ENCODE data around the gene CCDC148.
"Not testable (repeated sequence)": the region's sequence is repeated elsewhere in the genome, so short reads cannot be mapped to it uniquely, and the experiment has no call there.

Gene CCDC148

DNA sequence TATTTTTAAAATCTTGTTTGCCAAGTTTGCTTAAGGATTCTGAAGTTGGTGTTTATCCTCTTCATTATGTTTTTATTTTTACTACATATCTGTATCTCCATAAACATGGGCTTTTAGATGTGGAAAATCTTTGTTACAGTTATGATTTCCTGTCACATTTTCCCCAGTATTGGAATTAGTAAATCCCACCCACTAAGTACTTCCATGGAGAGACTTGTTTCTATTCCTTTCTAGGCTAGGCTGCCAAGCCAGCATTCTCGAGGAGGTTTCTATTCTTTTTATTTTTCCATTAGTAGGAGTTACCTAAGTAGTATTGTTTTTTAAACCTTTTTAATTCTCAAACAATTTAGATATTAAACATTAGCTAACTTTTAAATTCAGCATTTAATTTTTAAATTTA lies 22.3 kb upstream of the CCDC148 start:
- TF ChIP-seq, protein P1, sequence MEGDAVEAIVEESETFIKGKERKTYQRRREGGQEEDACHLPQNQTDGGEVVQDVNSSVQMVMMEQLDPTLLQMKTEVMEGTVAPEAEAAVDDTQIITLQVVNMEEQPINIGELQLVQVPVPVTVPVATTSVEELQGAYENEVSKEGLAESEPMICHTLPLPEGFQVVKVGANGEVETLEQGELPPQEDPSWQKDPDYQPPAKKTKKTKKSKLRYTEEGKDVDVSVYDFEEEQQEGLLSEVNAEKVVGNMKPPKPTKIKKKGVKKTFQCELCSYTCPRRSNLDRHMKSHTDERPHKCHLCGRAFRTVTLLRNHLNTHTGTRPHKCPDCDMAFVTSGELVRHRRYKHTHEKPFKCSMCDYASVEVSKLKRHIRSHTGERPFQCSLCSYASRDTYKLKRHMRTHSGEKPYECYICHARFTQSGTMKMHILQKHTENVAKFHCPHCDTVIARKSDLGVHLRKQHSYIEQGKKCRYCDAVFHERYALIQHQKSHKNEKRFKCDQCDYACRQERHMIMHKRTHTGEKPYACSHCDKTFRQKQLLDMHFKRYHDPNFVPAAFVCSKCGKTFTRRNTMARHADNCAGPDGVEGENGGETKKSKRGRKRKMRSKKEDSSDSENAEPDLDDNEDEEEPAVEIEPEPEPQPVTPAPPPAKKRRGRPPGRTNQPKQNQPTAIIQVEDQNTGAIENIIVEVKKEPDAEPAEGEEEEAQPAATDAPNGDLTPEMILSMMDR (IDR thresholded peaks at IDR 0.05), result no peak
- no peak overlapping the region for H3K4me3 ChIP-seq (ENCODE audit: low read depth, low read length)
- H3K4me2 ChIP-seq (ENCODE audit: low read length), result no peak overlapping the region
- H3K27me3 ChIP-seq (ENCODE audit: control insufficient read depth, insufficient read depth, low read length), result no peaks in the 10 kb centered on the region
- H3K9me3 ChIP-seq (ENCODE audit: control insufficient read depth, low read length), result no peaks in the 10 kb centered on the region
- H3K4me1 ChIP-seq, result no peaks in the 10 kb centered on the region
- H2AFZ ChIP-seq, result no peak overlapping the region
- no peaks in the 10 kb centered on the region for H3K36me3 ChIP-seq (ENCODE audit: control insufficient read depth, insufficient read depth, low read length)
- peaks cover 15% of the 10 kb centered on the region for H3K79me2 ChIP-seq
- H3K9ac ChIP-seq, result no peak overlapping the region
- no peak overlapping the region for H3K27ac ChIP-seq

DNA sequence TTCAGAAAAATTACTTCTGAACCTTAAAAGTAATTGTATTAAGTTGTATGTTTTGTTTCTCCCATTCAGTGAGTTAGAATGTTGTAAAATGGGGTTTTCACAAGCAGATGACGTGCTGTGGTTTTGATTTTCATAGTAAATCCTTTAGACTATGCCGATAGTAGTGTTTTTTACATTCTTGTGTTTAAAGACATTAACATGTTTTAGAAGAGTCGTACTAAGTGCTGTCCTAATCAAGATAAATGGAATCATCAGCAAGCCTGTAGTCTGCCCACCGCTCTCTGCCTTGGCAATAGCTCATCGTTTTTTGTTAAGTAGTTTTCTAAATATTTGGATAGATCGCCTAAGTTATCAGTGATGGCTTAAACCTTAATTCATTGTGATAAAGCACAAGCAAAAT lies 21.7 kb upstream of the CCDC148 start:
- no peak overlapping the region for H2AFZ ChIP-seq
- H3K36me3 ChIP-seq (ENCODE audit: control insufficient read depth, insufficient read depth, low read length), result no peaks in the 10 kb centered on the region
- TF ChIP-seq, protein P1 (IDR thresholded peaks at IDR 0.05), result no peak
- H3K4me3 ChIP-seq (ENCODE audit: low read depth, low read length), result no peak overlapping the region
- no peaks in the 10 kb centered on the region for H3K9me3 ChIP-seq (ENCODE audit: control insufficient read depth, low read length)
- H3K79me2 ChIP-seq, result peaks cover 13% of the 10 kb centered on the region
- no peak overlapping the region for H3K9ac ChIP-seq
- no peak overlapping the region for H3K4me2 ChIP-seq (ENCODE audit: low read length)
- H3K27me3 ChIP-seq (ENCODE audit: control insufficient read depth, insufficient read depth, low read length), result no peaks in the 10 kb centered on the region
- no peak overlapping the region for H3K27ac ChIP-seq
- no peaks in the 10 kb centered on the region for H3K4me1 ChIP-seq

DNA sequence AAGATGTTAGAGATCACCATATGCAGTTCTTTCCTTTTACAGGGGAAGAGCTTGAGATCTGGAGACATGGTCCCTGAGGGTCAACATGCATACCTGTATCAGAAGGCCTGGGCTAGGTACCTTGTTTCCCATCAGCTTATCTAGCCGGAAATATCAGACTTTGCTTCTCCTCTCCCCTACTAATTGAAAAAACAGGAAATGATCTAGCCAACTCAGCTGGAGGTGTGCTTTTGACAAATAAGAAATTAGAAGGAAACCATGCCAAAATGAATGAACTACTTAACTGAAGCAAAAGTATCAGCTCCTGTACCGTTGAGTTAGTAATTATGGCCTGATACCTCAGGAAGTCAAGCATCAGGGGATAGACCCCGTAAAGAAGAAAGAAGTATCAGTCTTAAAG lies 20.6 kb upstream of the CCDC148 start:
- peaks cover 12% of the 10 kb centered on the region for H3K79me2 ChIP-seq
- H3K4me3 ChIP-seq (ENCODE audit: low read depth, low read length), result no peak overlapping the region
- no peaks in the 10 kb centered on the region for H3K4me1 ChIP-seq
- no peak overlapping the region for H3K27ac ChIP-seq
- H3K27me3 ChIP-seq (ENCODE audit: control insufficient read depth, insufficient read depth, low read length), result no peaks in the 10 kb centered on the region
- TF ChIP-seq, protein P1 (IDR thresholded peaks at IDR 0.05), result no peak
- no peaks in the 10 kb centered on the region for H3K36me3 ChIP-seq (ENCODE audit: control insufficient read depth, insufficient read depth, low read length)
- H3K9me3 ChIP-seq (ENCODE audit: control insufficient read depth, low read length), result no peaks in the 10 kb centered on the region
- H2AFZ ChIP-seq, result no peak overlapping the region
- no peak overlapping the region for H3K9ac ChIP-seq
- no peak overlapping the region for H3K4me2 ChIP-seq (ENCODE audit: low read length)

DNA sequence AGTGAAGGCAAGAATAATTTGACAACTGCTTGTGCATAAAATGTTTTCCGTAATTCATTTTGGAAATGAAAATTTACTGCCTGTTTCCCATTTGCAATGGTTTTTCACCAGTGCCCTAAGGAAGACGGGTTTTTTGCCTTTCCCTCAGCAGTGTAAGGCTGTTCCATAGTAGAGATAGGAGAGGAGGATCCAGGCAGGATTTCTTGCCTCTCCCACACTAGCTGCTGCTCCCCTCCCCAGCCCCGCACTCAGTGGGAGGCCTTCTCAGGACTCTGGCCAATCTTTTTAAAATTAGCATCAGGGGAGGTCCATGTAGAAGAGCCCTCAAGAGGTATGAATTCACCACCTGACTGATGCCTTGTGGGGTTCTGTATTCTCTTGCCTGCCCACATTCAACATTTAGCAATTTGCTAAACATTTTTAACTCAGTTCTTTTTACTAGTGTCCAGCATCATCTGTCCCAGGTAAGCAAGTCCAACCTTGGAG lies 18.0 kb upstream of the CCDC148 start:
- not testable (repeated sequence) for H3K4me1 ChIP-seq; H3K27me3 ChIP-seq (ENCODE audit: control insufficient read depth, insufficient read depth, low read length); H3K9ac ChIP-seq; H2AFZ ChIP-seq; H3K4me3 ChIP-seq (ENCODE audit: low read depth, low read length); H3K27ac ChIP-seq; H3K9me3 ChIP-seq (ENCODE audit: control insufficient read depth, low read length); H3K4me2 ChIP-seq (ENCODE audit: low read length); H3K36me3 ChIP-seq (ENCODE audit: control insufficient read depth, insufficient read depth, low read length)
- peaks cover 11% of the 10 kb centered on the region for H3K79me2 ChIP-seq

DNA sequence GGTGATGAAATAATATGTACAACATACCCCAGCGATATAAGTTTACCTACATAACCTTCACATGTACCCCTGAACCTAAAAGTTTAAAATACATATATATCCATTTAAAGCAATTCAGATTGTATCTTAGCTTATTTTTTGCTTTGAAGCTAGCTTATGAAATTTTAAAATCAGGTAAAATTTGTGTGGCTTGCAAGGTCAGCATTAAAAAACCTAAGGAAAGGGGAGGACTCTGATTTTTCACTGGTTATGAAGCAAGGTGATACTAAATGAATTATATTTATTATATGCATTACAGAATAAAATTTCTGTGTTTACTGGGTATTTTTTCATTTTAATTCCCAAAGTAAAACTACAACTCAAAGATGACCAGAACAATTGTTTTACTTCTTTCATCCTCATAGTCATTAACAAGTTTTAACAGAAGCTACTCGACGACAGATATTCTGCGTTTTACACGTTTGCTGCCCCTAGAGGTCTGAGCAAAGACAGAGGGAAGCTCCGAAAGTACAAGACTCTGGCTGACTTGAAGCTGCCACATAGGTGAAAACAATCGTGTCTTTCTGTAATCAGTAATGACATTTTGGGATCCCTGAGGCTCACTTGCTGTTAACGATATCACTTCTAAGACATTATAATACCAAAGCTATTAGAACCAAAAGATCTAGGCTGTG lies 17.3 kb upstream of the CCDC148 start:
- TF ChIP-seq, protein P1 (IDR thresholded peaks at IDR 0.05), result no peak
- no peak overlapping the region for H2AFZ ChIP-seq
- peaks cover 15% of the 10 kb centered on the region for H3K79me2 ChIP-seq
- no peak overlapping the region for H3K27ac ChIP-seq
- H3K36me3 ChIP-seq (ENCODE audit: control insufficient read depth, insufficient read depth, low read length), result no peaks in the 10 kb centered on the region
- no peaks in the 10 kb centered on the region for H3K27me3 ChIP-seq (ENCODE audit: control insufficient read depth, insufficient read depth, low read length)
- H3K4me2 ChIP-seq (ENCODE audit: low read length), result no peak overlapping the region
- no peaks in the 10 kb centered on the region for H3K9me3 ChIP-seq (ENCODE audit: control insufficient read depth, low read length)
- H3K4me3 ChIP-seq (ENCODE audit: low read depth, low read length), result no peak overlapping the region
- H3K9ac ChIP-seq, result no peak overlapping the region
- no peaks in the 10 kb centered on the region for H3K4me1 ChIP-seq

DNA sequence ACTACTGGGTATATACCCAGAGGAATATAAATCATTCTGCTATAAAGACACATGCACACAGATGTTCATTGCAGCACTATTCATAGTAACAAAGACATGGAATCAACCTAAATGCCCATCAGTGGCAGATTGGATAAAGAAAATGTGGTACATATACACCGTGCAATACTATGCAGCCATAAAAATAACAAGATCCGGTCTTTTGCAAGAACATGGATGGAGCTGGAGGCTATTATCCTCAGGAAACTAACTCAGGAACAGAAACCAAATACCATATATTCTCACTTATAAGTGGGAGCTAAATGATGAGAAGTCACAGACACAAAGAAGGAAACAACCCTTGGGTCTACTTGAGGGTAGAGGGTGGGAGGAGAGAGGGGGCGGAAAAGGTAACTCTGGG lies 16.7 kb upstream of the CCDC148 start:
- not testable (repeated sequence) for H3K4me2 ChIP-seq (ENCODE audit: low read length); H3K27ac ChIP-seq; H3K4me1 ChIP-seq; H2AFZ ChIP-seq; H3K4me3 ChIP-seq (ENCODE audit: low read depth, low read length); H3K27me3 ChIP-seq (ENCODE audit: control insufficient read depth, insufficient read depth, low read length); H3K9ac ChIP-seq; H3K36me3 ChIP-seq (ENCODE audit: control insufficient read depth, insufficient read depth, low read length); H3K9me3 ChIP-seq (ENCODE audit: control insufficient read depth, low read length)
- peaks cover 17% of the 10 kb centered on the region for H3K79me2 ChIP-seq

GRCh38 chr2:158472829-158473228 lies 16.3 kb upstream of the CCDC148 start:
- not testable (repeated sequence) for H3K27me3 ChIP-seq (ENCODE audit: control insufficient read depth, insufficient read depth, low read length); H3K4me2 ChIP-seq (ENCODE audit: low read length); H3K9me3 ChIP-seq (ENCODE audit: control insufficient read depth, low read length); H3K4me3 ChIP-seq (ENCODE audit: low read depth, low read length); H3K27ac ChIP-seq; H3K9ac ChIP-seq; H3K36me3 ChIP-seq (ENCODE audit: control insufficient read depth, insufficient read depth, low read length); H3K4me1 ChIP-seq; H2AFZ ChIP-seq
- peaks cover 18% of the 10 kb centered on the region for H3K79me2 ChIP-seq

All from parathyroid adenoma (tissue), 2 donors.